ENCODE measurements around the gene ATP23. TPM values are rescaled to one million over a fixed set of nuclear protein-coding genes. Genes with fewer than 3 reads are reported as not detected.

The ATP23 gene, protein sequence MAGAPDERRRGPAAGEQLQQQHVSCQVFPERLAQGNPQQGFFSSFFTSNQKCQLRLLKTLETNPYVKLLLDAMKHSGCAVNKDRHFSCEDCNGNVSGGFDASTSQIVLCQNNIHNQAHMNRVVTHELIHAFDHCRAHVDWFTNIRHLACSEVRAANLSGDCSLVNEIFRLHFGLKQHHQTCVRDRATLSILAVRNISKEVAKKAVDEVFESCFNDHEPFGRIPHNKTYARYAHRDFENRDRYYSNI
- 6.3 and 10.1 TPM in 2 replicates for total RNA-seq

- DNase-seq (ENCODE audit: low read depth in 2 of 2): peak; percentile 35 to 87
Measured at GRCh38 chr12:57941165-57941894, at the start of gene ATP23. ATP23 (plus strand) TSS chr12:57941567; CDS start chr12:57941702, 135 bp downstream.

DNA sequence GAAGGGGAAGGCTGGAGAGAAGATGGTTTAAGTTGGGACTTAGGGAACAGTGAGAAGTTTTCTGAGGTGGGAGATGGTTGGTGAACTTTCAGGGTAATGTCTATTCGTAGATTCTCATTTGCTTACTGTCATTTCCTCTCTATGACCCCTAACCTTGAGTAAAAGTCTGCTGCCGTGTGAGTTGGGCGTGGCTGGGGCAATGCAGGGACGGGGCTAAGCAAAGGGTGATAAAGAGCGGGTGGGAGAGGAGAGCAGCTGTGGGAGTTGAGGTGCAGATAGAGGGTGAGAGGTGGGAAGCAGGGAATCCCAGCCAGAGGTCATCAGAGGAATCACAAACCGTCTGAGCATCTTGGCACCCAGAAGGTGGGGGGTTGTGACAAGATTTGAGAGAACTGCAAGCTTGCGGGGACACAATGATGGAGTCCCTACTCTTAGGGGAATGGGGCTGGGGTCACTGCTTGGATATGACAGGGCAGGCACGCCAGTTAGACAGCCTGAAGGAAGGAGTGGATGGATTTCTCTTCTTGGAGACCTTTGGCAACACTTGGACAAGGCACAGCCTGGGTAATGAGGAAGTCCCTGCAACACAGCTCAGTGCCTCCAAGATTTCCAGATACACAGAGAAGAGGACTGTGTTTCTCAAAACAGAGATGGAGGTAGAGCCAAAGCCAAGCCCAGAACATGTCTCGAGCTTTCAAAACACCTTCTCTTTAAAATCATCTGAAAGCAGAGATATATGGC, 49.0 kb upstream of the ATP23 start:
- DNase-seq (ENCODE audit: low read depth in 2 of 2): no peak

DNA sequence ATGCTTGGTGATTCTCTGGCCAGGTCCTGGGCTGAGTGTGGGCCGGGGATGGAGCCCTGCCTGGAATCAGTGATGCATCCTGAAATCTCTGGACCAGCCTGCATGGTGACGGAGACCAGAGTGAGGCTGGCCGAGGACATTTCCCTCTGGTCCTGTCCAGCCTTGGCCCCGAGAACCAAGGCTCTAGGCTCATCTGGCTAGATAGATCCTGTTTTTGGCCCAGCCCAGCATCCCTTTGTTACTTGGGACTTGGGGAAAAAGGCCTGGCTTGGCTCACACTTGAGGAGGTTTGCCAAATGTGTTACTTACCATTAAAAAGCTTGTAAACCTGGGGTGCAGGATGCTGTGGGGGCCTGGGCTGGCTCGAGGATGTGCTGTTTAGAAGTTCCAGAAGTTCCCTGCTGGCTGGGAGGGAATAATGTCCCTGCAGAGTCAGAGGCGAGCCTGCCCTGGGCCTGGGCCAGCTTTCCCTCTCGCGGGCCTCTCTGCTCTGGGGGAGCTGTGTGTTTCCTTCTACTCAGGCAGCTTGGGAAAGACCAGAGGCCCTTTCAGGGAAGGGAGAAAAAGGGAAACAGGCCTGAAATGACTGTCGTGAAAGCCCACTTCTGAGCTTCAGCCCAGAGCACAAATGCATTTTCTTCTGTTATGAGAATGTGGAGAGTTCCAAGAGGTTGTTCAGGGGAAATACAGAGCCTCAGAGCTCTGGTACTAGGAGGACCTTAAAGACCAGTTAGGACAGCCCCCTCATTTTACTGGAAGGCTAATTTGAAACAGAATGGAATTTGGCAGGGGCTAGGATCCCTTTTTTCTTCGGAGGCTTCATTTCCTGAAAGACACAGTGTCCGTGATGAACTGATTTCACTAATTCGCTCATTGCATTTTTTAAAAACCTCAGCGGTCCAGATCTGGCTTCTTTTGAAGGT, 47.7 kb upstream of the ATP23 start:
- peak in 1 of 2 donors; percentile 80 for DNase-seq (ENCODE audit: low read depth in 2 of 2)

DNA sequence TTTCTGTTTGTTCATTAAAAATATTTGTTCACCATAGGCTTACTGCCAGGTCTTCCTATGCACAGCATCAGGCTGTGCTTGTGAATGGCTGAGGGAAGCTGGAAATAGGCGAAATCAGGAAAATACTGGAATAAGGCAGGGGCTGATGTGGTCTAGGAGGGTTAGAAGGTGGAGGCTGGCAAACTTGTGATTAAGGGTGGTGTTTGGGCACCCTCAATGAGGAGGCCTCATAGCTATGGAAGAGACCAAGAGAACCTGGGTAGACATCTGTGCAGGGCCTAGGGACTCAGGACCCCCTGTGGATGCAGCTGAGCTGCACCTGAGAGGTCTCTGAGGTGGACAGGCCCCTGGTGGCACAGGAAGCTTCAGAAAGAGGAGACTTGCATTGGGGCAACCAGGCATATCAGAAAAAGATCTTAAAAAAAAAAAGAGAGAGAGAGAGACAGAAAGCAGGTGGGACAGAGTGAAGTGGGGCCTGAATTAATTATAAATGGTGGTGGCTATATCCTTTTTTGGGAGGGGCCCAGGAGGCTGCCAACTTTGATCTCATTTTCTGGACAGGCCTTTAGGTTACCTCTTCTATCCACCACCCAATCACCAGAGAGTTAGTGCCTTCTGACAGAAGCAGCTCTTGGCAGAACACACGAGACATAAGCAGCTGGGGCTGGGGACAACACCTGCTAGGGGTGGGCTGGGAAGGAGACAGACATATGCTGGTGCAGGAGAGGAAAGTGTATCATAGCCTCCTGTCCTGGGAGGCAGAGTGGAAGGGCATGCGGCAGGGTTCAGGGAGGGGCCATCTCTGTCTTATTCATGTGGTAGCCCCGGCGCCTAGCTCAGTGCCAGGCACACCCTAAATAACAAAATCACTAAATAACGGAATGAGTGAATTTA, 46.7 kb upstream of the ATP23 start:
- no peak for DNase-seq (ENCODE audit: low read depth in 2 of 2)

GRCh38 chr12:57895389-57896114, 45.8 kb upstream of the ATP23 start:
- DNase-seq (ENCODE audit: low read depth in 2 of 2): no peak

DNA sequence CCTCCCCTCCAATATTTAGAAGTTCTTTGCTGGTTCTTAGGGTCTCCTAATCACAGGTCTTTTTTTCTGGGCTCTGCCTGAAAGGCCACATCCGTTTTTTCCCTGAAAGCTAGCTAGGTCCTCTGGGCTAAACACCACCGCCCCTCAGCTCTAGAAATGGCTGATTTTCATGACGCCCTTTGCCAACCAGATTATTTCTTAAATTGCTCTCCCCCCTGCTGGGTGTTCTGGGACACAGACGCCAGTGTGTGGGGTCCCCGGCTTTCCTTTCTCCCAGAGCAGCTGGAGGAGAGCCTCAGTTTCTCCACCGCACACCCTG, 45.3 kb upstream of the ATP23 start:
- peak in 1 of 2 donors; percentile 29 for DNase-seq (ENCODE audit: low read depth in 2 of 2)

GRCh38 chr12:57896434-57897201, 44.7 kb upstream of the ATP23 start:
- peak; percentile 44 to 71 for DNase-seq (ENCODE audit: low read depth in 2 of 2)

DNA sequence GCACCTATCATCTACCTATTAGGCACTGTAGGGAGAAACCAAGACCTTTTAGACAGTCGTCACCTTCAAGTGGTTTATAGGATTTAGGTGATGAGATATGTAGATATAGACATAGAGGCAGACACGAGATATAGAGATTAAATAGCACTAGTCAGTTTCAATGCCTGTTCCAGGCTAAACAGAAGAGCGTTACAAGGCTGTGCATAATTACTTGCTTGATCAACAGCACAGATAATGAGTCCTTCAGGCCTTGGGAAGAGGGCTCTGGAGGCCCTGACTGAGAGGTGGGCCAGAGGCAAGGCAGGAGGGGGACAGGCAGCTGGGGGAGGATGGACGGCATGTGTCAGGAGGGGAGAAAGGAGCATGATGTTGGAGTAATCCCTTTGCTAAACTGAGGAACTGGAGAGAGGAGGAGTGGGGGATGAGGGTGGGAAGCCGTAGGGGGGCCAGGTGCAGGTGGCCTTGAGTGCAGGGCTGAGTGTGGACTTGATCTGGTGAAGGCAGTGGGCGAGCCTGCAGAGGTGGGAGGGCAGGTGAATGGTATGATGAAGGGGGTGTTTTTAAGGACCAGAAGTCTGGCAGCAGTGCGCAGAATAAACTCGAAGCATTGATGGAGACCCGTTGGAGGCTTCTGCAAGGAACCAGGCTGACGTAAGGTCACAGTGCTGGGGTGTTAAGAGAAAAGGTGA, 43.9 kb upstream of the ATP23 start:
- DNase-seq (ENCODE audit: low read depth in 2 of 2): no peak

GRCh38 chr12:57898308-57898970, 42.9 kb upstream of the ATP23 start:
- peak in 1 of 2 donors; percentile 24 for DNase-seq (ENCODE audit: low read depth in 2 of 2)

DNA sequence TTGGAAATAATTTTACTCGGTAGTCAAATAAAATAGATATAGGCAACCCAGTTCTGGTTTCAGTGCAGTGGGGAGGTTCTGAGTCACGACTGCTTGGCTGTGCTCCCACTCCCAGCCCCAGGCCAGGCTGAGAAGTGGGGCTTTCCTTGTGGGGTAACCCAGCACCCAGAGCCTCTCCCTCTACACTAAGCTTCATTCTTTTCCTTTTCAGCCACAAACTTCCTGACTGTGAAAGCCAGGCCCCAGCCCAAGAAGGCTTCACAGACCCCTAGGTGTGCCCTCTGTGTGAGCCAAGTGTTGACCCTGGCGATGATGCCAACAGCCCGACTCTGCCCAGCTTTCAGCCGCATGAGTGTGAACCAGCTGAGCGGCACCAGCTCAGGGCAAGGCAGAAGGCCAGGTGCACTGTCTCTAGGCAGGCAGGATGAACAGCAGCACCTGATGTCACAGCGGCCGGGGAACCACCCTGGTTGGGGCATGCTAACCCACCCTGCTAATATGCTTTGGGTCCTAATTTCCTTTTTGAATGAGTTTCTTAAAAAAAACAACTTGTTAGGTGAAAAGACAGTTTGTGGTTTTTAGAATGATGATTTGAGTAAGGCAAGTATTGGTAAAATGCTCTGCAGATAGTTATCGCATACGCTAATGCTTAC, 42.2 kb upstream of the ATP23 start:
- DNase-seq (ENCODE audit: low read depth in 2 of 2): peak in 1 of 2 donors; percentile 42

GRCh38 chr12:57902478-57902969, 38.8 kb upstream of the ATP23 start:
- no peak for DNase-seq (ENCODE audit: low read depth in 2 of 2)

- no peak for DNase-seq (ENCODE audit: low read depth in 2 of 2)
Measured at GRCh38 chr12:57904426-57904825, 36.9 kb upstream of the ATP23 start.

GRCh38 chr12:57904848-57905811, 36.2 kb upstream of the ATP23 start:
- peak; percentile 82 to 91 for DNase-seq (ENCODE audit: low read depth in 2 of 2)

GRCh38 chr12:57905812-57906475, 35.4 kb upstream of the ATP23 start:
- DNase-seq (ENCODE audit: low read depth in 2 of 2): no peak

DNA sequence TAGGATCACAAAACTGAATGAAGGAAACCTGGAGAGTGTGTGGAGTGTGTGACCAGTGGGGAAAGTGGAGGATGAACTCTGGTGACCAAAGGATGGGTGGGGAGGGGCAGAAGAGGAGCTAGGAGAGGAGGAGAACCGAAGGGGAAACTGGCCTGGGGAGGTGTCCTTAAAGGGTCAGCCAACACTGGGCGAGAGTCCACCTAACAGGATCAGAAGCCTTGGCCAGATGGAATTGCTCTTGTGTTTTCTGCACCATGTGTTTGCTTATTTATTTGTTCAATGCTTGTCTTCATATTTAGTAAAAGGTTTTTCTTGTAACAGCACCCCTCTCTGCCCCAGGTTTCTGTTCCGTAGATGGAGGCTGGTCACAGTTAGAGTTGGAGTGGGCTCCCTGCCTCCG, 34.5 kb upstream of the ATP23 start:
- no peak for DNase-seq (ENCODE audit: low read depth in 2 of 2)

Data from dermis microvascular lymphatic vessel endothelial cell (primary cell).